NCI-H1694 treated with DMSO at 0.1 percent for 48 hours (cell line): ENCODE results near the gene MAD2L2.

Experiments used
- DNase-seq: peaks from one replicate; lab custom pipeline; 2025; lab: John Stamatoyannopoulos, UW

Gene MAD2L2

GRCh38 chr1:11629184-11630016 lies 51.5 kb downstream of the MAD2L2 start:
- DNase-seq: peak; percentile 88

GRCh38 chr1:11628767-11629166 lies 52.2 kb downstream of the MAD2L2 start:
- no peak for DNase-seq

GRCh38 chr1:11626551-11626950 lies 54.4 kb downstream of the MAD2L2 start:
- no peak for DNase-seq
